LNCAP (cell line): ENCODE results near the gene CLIP3.

Experiments used
- TF ChIP-seq, protein P1 (sequence below): fragments of 450-650 bp; IDR thresholded peaks from 2 replicates; pipeline ENCODE4 v1.5.1; 2017; ENCODE audit warnings: mild to moderate bottlenecking

The CLIP3 gene

DNA sequence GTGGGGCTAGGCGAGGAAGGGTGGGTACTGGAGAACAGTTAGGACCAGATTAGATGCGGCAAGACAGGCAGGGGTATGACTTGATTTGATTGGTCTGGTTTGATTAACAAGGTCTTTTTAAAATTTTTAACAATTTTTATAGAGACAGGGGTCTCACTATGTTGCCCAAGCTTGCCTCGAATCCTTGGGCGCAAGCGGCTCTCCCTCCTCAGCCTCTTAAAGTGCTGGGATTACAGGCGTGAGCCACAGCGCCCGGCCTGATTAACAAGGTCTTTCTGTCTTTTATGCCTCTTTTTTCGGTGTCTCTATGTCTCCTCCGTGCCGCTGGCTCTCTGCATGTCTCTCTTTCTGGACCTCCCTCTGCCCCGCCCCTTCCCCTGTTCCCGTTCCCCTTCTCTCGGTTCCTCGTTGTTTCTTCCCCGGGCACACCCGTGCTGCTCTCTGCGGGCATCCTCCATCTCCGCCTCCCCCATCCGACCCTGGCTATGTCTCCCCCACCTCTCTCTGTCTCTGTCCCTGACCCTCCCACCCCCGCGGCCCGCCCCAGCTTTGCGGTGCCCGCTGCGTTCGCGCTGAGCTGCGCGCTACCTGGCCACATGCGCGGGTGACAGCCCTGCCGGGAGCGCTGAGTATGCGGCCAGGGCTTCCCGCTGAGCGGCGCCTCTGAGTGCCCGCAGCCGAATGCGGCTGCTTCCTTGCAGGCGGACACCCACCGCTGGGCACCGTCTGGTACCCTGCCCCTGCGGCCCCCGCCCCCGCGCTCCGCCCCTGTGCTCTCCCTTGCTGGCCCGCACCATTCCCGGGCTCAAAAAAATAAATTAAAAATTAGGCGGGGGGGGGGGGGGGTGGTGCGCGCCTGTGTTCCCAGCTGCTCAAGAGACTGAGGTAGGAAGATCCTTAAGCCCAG lies 45.8 kb downstream of the CLIP3 start:
- TF ChIP-seq, protein P1, sequence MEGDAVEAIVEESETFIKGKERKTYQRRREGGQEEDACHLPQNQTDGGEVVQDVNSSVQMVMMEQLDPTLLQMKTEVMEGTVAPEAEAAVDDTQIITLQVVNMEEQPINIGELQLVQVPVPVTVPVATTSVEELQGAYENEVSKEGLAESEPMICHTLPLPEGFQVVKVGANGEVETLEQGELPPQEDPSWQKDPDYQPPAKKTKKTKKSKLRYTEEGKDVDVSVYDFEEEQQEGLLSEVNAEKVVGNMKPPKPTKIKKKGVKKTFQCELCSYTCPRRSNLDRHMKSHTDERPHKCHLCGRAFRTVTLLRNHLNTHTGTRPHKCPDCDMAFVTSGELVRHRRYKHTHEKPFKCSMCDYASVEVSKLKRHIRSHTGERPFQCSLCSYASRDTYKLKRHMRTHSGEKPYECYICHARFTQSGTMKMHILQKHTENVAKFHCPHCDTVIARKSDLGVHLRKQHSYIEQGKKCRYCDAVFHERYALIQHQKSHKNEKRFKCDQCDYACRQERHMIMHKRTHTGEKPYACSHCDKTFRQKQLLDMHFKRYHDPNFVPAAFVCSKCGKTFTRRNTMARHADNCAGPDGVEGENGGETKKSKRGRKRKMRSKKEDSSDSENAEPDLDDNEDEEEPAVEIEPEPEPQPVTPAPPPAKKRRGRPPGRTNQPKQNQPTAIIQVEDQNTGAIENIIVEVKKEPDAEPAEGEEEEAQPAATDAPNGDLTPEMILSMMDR = no peak

DNA sequence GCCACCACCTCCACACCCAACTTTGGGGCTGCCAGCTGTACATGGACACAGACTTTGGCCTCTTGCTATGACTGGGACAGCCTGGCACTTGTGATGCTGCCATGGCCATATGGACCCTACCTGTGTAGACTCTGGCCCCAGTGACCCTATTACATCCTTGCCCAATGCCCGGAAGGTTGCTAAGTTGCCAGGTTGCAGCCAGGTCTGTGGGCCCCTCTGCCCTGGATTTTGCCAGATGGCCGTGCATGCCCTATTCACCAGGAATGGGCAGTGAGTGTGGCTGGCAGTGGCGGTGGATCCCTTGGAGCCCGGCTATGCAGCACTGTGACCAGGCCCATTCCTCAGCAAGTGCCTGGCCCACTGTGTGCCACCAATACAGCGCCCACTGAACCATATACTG lies 46.6 kb downstream of the CLIP3 start:
- TF ChIP-seq, protein P1 = no peak

DNA sequence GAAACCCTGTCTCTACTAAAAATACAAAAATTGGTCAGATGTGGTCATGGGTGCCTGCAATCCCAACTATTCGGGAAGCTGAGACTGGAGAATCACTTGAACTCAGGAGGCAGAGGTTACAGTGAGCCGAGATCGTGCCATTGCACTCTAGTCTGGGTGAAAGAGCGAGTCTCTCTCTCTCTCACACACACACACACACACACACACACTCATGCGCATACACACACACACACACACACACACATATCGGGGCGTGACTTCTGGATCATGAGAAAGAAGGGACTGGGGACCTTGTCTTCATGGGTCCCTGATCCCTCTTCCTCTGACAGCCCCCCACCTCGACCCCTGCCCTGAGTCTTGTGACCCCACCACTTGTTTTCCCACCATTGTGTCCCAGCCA lies 49.5 kb downstream of the CLIP3 start:
- TF ChIP-seq, protein P1 = no peak

DNA sequence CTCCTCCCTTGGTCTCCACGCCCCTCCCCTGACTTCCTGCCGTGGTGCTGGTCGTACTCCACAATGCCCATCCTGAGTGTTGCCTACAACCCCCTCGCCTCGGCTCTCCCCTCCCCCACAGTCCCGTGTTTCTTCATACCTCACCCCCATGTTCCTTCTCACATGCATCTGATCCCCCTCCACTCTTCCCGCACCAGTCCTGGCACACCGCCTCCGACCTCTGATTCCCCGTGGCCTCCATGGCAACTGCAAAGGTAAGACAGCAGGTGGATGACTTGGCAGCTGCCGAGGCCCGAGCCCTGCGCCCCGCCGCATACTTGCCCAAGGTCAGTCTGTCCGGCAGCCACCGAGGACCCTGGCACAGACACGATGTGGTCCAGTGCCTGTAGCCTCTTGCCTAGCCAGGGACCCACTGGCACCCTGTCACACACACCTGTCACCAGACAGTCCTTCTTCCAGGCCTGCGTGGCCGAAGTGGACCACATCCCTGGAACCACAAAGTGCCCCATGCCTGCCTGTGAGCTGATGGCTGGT lies 53.8 kb downstream of the CLIP3 start:
- TF ChIP-seq, protein P1 = no peak

DNA sequence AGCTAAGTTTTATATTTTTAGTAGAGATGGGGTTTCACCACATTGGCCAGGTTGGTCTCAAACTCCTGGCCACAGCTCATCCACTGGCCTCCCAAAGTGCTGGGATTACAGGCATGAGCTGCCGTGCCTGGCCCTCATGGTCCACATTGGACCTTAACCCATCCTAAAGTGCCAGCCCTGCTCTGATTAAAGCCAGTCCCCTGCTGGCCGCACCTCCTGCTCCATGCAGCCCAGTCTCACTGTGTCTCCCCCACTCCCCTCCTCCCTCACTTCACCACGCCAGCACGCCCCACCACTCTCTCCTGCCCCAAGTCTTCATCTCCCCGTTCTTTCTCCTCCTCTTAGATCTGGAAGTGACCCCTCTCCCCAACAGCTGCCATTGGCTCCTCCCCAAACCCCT lies 54.4 kb downstream of the CLIP3 start:
- TF ChIP-seq, protein P1 = no peak

DNA sequence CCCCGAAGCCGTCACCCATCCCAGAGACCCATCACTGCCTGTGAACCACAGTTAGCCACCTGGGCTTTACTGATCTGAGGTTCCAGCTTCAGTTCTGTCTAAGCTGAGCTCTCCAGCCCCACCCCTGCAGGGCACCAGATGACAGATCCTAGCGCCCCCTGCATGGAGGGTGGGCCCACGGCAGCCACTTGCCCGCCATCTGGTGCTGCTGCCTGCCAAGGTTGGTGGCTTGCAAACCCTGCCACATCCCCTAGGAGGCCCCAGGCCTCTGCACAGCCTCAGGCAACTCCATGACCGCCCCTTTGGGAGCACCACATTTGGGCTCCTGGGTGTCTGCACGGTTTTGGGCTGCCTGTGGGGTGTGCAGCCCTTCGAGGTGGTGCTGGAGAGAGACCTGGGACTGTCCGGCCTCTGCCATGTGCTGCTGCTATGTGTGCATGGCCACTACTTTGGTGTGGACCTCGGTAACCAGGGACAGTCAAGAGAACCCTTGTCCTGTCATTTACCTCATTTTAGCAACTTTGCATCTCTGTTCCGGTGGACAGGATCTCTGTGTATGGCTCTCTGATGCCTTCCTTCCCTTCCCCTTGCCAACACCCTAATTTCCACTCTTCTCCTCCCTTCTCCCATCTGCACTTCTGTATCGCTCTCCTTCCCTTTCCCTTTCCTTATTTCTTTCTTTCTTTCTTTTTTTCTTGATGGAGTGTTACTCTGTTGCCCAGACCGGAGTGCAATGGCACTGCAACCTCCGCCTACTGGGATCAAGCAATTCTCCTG lies 55.0 kb downstream of the CLIP3 start:
- TF ChIP-seq, protein P1 = no peak

DNA sequence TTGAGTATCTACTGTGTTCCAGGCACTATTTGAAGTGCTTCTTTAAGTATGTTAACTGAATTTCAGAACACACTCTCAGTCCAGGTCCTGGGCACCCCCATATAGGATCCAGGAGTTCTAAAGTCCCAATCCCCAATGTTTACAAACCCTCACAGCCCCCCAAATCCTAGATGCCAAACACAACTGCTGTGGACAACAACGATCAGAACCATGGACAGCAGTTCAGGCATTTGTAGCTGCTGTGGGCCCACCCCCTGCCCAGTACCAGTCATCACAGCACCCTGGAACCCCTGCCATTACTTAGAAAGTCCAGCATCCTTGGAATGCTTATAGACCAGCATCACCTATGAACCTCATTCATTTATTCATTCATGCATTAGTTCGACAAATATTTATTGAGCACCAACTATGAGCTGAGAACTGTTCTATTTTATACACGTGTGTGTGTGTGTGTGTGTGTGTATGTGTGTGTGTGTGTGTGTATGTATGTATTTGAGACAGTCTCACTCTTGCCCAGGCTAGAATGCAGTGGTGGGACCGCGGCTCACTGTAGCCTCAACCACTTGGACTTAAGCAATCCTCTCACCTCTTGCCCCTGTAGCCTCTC lies 57.0 kb downstream of the CLIP3 start:
- TF ChIP-seq, protein P1 = no peak
